Measurements from ENCODE around the gene SELENOS. TPM values are rescaled to one million over a fixed set of nuclear protein-coding genes. Genes with fewer than 3 reads are reported as not detected.

The SELENOS gene
- total RNA-seq, 1 experiment from 2014 or later = 67.1 TPM

GRCh38 chr15:101250873-101251829, 26.1 kb downstream of the SELENOS start:
- DNase-seq (ENCODE audit: low spot score) = no peak

GRCh38 chr15:101250341-101250831, 26.9 kb downstream of the SELENOS start:
- DNase-seq (ENCODE audit: low spot score) = peak; percentile 57

- DNase-seq (ENCODE audit: low spot score) = no peak
Observed at GRCh38 chr15:101248274-101248673, 29.0 kb downstream of the SELENOS start.

GRCh38 chr15:101246824-101247745, 30.2 kb downstream of the SELENOS start:
- DNase-seq (ENCODE audit: low spot score) = no peak

- no peak for DNase-seq (ENCODE audit: low spot score)
Observed at GRCh38 chr15:101246391-101246790, 30.9 kb downstream of the SELENOS start.

GRCh38 chr15:101244889-101245668, 32.2 kb downstream of the SELENOS start:
- DNase-seq (ENCODE audit: low spot score) = no peak

GRCh38 chr15:101244036-101244781, 33.1 kb downstream of the SELENOS start:
- DNase-seq (ENCODE audit: low spot score) = no peak

GRCh38 chr15:101243420-101243819, 33.9 kb downstream of the SELENOS start:
- DNase-seq (ENCODE audit: low spot score) = no peak

- no peak for DNase-seq (ENCODE audit: low spot score)
Observed at GRCh38 chr15:101242999-101243336, 34.3 kb downstream of the SELENOS start.

- no peak for DNase-seq (ENCODE audit: low spot score)
Observed at GRCh38 chr15:101242160-101242998, 34.9 kb downstream of the SELENOS start.

GRCh38 chr15:101240358-101240757, 36.9 kb downstream of the SELENOS start:
- no peak for DNase-seq (ENCODE audit: low spot score)

GRCh38 chr15:101239724-101240136, 37.6 kb downstream of the SELENOS start:
- DNase-seq (ENCODE audit: low spot score) = no peak

GRCh38 chr15:101237251-101237650, 40.0 kb downstream of the SELENOS start:
- no peak for DNase-seq (ENCODE audit: low spot score)

GRCh38 chr15:101233651-101234280, 43.5 kb downstream of the SELENOS start:
- no peak for DNase-seq (ENCODE audit: low spot score)

- DNase-seq (ENCODE audit: low spot score) = no peak
Observed at GRCh38 chr15:101232677-101233076, 44.6 kb downstream of the SELENOS start.

- DNase-seq (ENCODE audit: low spot score) = no peak
Observed at GRCh38 chr15:101228313-101228712, 49.0 kb downstream of the SELENOS start.

- DNase-seq (ENCODE audit: low spot score) = no peak
Observed at GRCh38 chr15:101225658-101226057, 51.6 kb downstream of the SELENOS start.
